Chondrocyte (in vitro differentiated cells): ENCODE measurements around the gene MAPK8IP1. TPM values are rescaled to one million over a fixed set of nuclear protein-coding genes. Genes with fewer than 3 reads are reported as not detected.

Experiments
- DNase-seq: peaks from one replicate; pipeline ENCODE4 v3.0.0; 2021; ENCODE audit warnings: mixed read lengths, low spot score
- H3K27ac Mint-ChIP-seq: one replicate; pipeline ENCODE4 v1.8.0; 2021; ENCODE audit warnings: mild to moderate bottlenecking, moderate library complexity, mixed read lengths; ENCODE audit not compliant: unreplicated experiment
- H3K27me3 Mint-ChIP-seq: 2 replicates; pipeline ENCODE4 v1.8.0; 2021; ENCODE audit warnings: low read depth, mixed read lengths
- H3K36me3 Mint-ChIP-seq: 2 replicates; pipeline ENCODE4 v1.8.0; 2021; ENCODE audit warnings: low read depth, mixed read lengths
- H3K4me1 Mint-ChIP-seq: 2 replicates; pipeline ENCODE4 v1.8.0; 2021; ENCODE audit warnings: low read depth, mild to moderate bottlenecking, mixed read lengths
- H3K4me3 Mint-ChIP-seq: one replicate; pipeline ENCODE4 v1.8.0; 2021; ENCODE audit warnings: mild to moderate bottlenecking, moderate library complexity, mixed read lengths; ENCODE audit not compliant: unreplicated experiment
- H3K9me3 Mint-ChIP-seq: 2 replicates; pipeline ENCODE4 v1.8.0; 2021; ENCODE audit warnings: low read depth, mixed read lengths
- CTCF ChIP-seq: fragments of 200-600 bp; sonication (generic); IDR thresholded peaks from 2 replicates; pipeline ENCODE4 v1.5.0; 2021; ENCODE audit warnings: antibody characterized with exemption, mild to moderate bottlenecking, moderate library complexity
- total RNA-seq: library from RNA; stranded (reverse); gene quantifications from 3 replicates; pipeline ENCODE4 v1.2.1, GENCODE V29; 2021

Gene MAPK8IP1
- total RNA-seq, 1 donor from 2014 or later: 9.6 TPM

DNA sequence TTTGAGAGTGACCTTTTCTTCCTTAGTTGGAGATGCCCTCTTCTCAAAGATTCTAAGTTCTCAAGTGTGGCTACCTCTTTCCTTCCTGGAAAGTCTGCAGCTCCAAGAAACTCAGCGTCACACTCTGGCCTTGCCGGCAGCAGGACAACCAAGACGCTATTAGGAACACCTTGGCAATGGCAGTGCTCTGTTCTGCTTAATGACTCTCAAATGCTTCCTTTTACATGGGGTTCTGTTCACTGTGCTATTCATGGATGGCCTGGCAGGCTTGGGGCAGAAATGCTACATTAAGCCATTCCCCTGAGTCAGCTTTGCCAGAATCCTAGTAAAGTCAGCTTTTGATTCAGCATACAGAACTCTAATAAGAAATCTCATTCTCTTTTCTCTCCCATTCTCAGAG lies 62.9 kb downstream of the MAPK8IP1 start:
- H3K4me1 Mint-ChIP-seq: peaks cover 7% of the 10 kb centered on the region
- TF ChIP-seq CTCF: no peak
- no peaks in the 10 kb centered on the region for H3K27me3 Mint-ChIP-seq
- H3K27ac Mint-ChIP-seq: no peak overlapping the region
- H3K4me3 Mint-ChIP-seq: no peak overlapping the region
- no peak for DNase-seq
- H3K36me3 Mint-ChIP-seq: peaks cover 33% of the 10 kb centered on the region
- no peaks in the 10 kb centered on the region for H3K9me3 Mint-ChIP-seq

DNA sequence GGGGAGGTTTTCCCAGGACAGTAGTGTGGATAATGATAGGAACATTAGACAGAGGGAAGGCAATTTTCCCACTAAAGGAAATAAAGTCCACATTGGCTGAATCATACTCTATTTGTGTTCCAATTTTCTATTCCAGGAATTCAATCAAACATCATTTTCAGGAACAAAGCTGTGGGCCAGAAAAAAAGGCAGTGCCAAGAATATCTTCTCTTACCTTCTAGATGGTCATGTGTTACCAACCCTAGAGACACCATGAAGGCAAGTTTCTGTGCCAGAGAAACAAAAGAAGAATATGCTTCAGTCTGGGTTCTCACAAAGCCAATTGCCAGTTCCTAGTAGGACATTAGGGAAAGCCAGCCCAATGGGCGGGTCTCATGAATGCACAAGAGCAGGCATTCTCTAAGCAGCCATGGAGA lies 64.5 kb downstream of the MAPK8IP1 start:
- no peaks in the 10 kb centered on the region for H3K27me3 Mint-ChIP-seq

More for the DNA sequence above, 64.5 kb downstream of the MAPK8IP1 start:
- no peak for DNase-seq
- Mint-ChIP-seq H3K9me3 (no peaks in the 10 kb centered on the region), H3K4me3 (no peak overlapping the region), H3K27ac (peak overlapping the region; percentile 5), H3K4me1 (peaks cover 7% of the 10 kb centered on the region), H3K36me3 (peaks cover 29% of the 10 kb centered on the region)
- TF ChIP-seq CTCF: no peak

Other genes starting within 250 kb of the MAPK8IP1 start
- gene CHST1, start 220.0 kb upstream of the MAPK8IP1 start, total RNA-seq: 1.9 to 13.6 TPM (median 12.5 TPM) in 3 replicates
- 22.7 to 33.1 TPM (median 31.9 TPM) in 3 replicates for gene SLC35C1, start 80.5 kb upstream of the MAPK8IP1 start, total RNA-seq
- gene CRY2, start 38.2 kb upstream of the MAPK8IP1 start, total RNA-seq: 12.2 to 16.8 TPM (median 13.8 TPM) in 3 replicates
- gene FREY1, start 21.6 kb downstream of the MAPK8IP1 start, total RNA-seq: 0.49 to 1.4 TPM (median 0.80 TPM) in 3 replicates
- 17.5 to 22.8 TPM (median 20.4 TPM) in 3 replicates for gene PEX16, start 32.2 kb downstream of the MAPK8IP1 start, total RNA-seq
- not detected in 3 replicates for gene LARGE2, start 37.0 kb downstream of the MAPK8IP1 start, total RNA-seq
- 35.9 to 40.7 TPM (median 36.2 TPM) in 3 replicates for gene PHF21A, start 235.8 kb downstream of the MAPK8IP1 start, total RNA-seq